Stimulated activated CD4-positive, alpha-beta T cell treated with anti-CD3 and anti-CD28 coated beads, Interleukin-4, amount 100 ng/mL, for 4 hours (primary cell): ENCODE measurements around the gene BDNF.
"Not testable (repeated sequence)": the region's sequence is repeated elsewhere in the genome, so short reads cannot be mapped to it uniquely, and the experiment has no call there.

Source experiments
- DNase-seq, 2 experiments: peaks; one replicate each; pipeline ENCODE4 v3.0.0-alpha.2; 2020

The BDNF gene

DNA sequence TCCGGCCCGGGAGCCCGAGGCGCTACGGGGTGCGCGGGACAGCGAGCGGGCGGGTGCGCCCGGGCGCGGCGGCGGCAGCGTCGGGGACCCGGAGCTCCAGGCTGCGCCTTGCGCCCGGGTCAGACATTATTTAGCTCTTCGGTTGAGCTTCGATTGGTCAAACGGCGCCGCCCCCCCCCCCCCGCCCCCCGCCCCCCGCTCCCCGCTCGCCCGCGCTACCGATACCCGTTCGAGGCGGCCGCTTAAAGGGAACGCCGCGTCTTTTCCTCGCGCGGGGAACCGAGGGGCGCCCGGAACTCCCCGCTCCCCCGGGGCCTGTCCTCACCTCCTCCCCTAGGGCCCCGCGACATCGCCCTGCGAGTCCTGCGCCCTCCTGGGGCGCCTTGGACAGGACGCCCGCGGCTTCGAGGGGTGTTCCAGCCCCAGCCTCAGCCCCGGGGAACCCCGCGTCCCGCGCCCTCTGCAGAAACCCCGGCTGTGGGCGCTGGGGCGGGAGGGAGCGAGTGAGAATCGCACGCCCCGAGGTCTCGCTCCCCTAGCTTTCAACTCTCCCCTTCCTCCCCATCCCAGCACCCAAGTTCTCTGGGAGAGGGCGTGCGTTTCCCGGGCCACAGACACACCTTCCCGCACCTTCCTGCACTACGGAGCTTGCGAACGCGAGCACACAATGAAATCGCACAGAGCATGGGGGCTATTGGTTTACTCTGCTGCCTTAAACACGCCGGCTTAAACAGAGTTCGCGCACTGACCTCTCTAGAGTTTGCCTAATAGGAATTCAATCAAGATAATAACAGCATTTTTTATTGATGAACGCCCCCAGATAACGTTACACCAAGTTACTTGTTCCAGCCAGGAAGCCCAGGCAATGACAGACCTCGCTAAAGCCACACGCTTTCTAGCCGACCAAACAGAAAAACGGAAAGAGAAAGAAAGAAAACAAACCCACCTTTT, at the start of gene BDNF:
Gene BDNF (minus strand): TSS at position 105 of the 951 bp plus-strand sequence. CDS start 41,891 bp downstream, outside the sequence.
- DNase-seq, result no peak

DNA sequence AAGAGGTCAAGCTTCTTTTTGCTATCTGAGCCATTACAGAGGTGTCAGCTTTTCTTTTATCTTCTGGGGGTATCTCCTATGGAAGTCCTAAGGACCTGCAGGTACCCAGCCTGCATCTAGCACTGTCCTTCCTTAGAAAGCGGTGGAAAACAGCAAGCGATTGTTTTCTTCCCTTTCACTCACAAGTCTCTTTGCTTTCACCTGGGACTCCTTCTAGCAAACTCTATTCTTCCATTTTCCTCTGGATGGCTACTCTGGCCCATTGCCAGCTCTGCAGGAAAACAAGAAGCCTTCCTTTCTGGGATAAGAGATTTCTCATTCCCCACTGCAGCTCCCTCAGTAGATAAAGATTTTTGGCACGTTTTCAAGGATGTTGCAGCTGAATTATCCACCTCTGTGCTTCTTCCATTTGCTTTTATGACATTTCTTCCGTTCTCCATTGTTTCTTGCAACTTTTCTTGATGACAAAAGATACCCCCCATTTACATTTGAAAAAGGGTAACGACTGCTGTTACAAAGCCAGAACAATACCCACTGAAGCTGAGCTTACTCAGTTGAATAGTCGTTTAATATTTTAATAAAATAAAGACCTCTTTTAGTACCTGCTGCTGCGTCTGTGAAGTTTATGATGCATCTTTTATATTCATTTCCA, 40.2 kb upstream of the BDNF start:
- DNase-seq, result no peak

DNA sequence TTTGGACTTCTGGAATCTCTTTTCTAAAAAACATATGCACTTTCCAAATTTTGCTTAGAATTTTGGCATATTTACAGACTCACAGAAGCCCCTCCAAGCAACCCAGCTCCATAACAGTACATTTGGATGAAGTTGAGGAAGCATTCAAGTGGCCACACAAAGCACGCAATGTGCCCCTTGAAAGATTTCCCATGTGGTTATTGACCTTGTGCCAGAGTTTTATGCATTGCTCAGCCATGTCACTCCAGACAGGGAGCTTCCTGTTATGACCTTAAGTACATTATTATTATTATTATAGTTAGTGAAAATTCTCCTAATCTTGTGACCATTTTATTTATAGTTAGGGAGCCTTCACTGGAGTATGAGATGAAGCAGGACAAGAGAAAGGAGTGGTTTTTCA, 35.0 kb upstream of the BDNF start:
- no peak for DNase-seq

DNA sequence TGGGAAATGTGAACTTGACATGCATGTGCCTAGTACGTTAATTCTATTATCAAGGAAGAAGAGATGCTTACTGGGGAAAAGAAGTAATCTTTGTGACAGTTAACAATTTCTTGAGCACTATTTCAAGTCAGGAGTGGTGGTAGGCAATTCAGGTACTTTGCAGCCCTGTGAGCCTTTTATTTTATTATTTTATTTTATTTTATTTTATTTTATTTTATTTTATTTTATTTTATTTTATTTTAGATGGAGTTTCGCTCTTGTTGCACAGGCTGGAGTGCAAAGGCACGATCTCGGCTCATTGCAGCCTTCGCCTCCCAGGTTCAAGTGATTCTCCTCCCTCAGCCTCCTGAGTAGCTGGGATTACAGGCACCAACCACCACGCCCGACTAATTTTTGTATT, 31.5 kb upstream of the BDNF start:
- DNase-seq, result not testable (repeated sequence)

DNA sequence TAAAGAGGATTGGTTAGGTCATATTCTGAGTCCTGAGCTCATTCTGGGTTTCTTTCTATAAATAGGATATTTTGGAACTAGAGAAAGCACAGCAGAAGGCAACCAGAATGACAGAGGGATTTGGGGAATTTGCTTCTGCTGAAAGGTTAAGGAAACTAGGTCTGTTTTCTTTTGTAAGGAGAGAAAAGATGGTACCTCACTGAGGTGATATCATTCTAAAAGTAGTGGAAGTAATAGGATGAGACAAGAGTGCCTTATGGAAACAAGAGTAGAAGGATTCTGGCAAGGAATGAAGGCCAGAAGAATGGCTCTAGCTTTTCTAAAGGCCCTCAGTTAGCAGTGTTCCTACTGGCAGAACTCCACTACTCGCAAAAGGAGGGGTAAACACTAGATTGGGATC, 26.7 kb upstream of the BDNF start:
- no peak for DNase-seq

- no peak for DNase-seq
Measured at GRCh38 chr11:27723687-27724086, 23.4 kb upstream of the BDNF start.

DNA sequence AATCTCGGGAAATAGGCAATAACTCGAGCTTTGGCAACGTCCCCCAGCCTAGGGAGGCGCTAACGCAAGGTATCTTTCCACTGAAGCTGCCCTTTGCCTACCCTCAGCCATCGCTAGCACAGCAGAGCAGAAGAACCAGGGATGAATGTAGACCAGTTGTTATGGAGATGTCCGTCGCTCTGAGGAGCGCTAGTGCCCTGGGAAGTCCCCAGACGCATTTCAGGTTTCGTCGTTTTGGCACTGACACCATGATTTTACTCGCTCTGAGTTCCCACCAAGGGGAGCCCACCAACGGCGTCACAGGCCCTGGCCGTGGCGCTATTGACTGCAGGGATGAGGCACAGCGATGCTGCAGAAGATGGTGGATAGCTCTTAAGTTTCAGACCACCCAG, 22.7 kb upstream of the BDNF start:
- DNase-seq, result no peak

GRCh38 chr11:27722117-27722952, 22.1 kb upstream of the BDNF start:
- no peak for DNase-seq

DNA sequence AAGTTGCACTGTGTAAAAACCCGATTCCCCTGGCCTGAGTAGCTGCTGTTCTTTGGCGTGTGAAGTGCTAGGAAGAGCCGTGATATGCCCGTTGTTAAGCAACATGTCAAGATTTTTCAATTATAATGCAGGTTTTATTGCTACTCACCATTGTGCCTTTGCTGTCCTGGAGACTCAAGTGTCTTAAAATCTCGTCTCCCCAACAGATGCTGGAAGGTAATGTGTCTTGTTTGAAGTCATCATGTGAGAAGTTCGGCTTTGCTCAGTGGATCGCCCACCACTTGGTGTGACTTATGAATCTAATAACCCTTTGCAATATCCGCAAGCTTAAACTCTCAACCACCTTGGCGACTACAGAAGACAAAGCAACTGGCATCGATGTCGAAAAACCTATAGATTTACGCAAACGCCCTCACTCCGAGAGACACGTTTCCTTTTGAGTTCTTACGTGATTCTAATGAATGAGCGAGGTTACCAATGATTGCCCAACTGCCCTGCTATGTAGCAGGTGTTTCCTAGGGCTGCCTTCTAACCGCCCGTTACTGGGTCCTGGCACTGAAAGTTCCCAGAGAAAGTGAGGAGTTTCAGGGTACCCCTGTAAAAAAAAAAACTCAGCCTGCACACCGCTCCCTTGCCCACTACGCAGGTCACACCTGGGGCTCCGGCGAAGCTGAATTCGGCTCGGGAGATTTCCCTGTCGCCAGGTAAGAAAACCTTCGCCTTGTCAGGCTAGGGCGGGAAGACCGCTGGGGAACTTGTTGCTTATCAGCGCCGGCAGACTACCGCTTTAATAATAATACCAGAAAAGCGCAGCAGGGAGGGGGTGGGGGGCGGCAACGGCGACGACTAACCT, 21.2 kb upstream of the BDNF start:
- no peak for DNase-seq

DNA sequence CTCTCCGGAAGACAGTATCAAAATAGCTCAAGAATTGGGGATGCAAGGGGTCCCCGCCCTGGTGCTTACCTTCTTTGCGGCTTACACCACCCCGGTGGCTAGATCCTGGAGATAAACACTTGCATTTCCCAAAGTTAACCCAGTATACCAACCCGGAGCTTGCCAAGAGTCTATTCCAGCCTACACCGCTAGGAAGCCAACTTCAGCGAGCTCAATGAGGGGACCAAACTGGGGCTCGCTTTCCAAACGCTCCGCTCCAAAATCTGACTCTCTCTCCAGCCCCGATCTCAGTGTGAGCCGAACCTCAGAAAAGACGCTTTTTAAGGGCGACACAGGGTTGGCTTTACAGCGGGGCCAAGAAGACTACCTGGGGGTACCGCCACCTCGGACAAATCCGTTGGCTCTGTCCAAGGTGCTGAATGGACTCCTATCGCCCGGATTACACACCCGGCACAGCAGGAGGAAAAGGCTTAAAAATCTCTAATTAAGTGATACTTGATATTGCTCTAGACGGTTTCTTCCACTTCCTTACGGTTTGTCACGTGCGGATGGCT, 20.1 kb upstream of the BDNF start:
- no peak for DNase-seq

- DNase-seq, result no peak
Measured at GRCh38 chr11:27719546-27719925, 19.3 kb upstream of the BDNF start.

DNA sequence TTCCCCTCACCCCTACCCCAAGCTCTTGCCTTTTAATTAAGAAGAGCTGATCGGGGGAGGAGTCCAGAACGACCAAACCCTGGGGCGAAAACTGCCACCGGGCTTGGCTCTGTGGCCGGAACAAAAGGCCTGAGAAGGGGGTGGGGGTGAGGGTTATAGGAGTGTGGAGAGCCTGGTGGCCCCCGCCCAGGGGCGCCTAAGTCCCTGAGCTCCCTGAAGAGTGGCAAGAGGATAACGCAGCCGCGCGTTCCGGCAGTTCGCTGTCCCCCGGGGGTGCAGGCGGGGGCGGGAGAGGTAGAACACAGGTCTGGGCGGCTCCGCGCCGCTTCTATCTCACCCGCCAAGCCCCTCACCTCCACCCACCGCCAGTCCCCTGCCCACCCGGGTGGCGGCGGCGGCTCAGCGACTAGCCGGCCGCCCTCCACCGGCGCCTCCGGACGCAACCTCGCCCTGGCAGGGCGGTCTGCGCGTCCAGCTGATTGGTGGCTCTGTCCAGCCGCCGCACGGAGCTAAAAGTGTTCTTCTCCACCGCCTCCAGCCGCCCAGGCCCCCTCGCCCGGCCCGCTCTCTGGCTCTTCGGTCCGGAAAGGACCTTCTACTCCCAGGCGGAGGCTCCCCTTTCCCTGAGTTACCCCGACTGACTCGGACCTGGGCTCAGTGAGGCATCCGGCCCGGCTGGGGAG, 18.7 kb upstream of the BDNF start:
- DNase-seq, result no peak

DNA sequence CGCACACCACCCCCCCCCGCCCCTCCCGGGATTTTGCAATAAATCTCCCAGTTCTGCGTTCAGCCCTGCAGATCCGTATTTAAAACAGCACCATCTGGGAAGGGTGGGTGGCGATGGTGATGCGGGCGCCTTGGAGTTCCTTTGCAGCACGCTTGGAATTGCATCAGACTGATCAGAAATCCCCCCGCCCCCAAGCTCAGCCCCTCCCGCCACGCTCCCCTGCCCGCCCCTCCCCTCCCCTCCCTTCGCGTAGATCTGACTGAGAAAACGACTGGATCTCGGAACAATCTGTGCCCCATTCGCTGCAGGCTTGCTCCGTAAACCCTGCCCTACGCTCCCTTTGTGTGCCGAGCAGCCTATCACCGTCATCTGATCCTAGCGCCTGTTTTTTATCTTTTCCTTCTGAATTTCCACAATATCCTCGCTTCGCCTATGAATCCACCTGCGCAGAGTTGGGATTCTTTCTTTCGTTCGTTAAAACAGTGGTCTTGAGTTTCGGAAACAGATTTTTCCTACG, 18.1 kb upstream of the BDNF start:
- no peak for DNase-seq

- DNase-seq, result no peak
Measured at GRCh38 chr11:27717801-27718229, 17.6 kb upstream of the BDNF start.

- DNase-seq, result no peak
Measured at GRCh38 chr11:27717377-27717776, 17.1 kb upstream of the BDNF start.

GRCh38 chr11:27716835-27717234, 16.6 kb upstream of the BDNF start:
- no peak for DNase-seq

GRCh38 chr11:27716216-27716615, 16.0 kb upstream of the BDNF start:
- no peak for DNase-seq

GRCh38 chr11:27711725-27712124, 11.5 kb upstream of the BDNF start:
- no peak for DNase-seq

- DNase-seq, result no peak
Measured at GRCh38 chr11:27710536-27710935, 10.3 kb upstream of the BDNF start.

DNA sequence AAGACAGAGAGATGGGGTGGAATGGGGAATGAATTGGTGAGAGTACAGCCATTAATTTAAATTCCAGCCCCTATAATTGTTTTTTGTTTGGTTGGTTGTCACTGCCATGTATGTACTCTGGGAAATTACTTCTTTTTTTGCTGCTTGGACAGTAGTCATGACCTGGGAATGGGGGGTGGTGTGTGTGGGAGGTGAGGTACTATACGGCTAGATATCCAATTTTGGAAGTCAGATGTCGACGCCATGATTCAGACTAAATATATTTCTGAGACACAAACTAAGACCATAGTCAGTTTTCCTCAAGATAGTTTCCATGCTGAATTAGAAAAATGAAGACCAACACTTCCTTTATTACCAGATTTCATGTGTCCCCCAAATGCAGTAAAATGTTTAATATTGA, 7.4 kb upstream of the BDNF start:
- no peak for DNase-seq
